Measurements from ENCODE around the gene CEBPE. TPM values are rescaled to one million over a fixed set of nuclear protein-coding genes. Genes with fewer than 3 reads are reported as not detected.

CEBPE gene
- total RNA-seq, 1 donor from 2014 or later = 0.20 TPM

DNA sequence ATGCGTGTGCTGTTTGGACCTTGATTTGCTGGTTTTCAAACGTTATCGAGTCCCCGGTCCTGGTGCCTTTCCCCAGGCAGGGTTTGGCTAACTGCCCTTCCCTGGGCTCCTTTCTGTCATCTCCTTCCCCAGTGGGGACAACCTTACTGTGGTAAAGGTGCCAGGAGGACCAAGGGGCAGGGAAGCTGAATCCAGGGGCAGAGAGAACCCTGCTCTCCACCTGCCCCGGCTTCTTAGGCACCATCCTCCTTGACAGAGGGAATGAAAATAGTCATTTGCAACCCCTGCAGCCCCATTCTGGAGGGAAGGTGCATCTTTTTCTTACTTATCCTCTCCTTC, 5.0 kb downstream of the CEBPE start:
- Mint-ChIP-seq H3K4me1 (peaks cover 3% of the 10 kb centered on the region), H3K27ac (no peak overlapping the region), H3K36me3 (ENCODE audit: low read depth) (no peaks in the 10 kb centered on the region), H3K4me3 (no peak overlapping the region), H3K9me3 (no peaks in the 10 kb centered on the region), H3K27me3 (peaks cover 8% of the 10 kb centered on the region)
- CTCF ChIA-PET = interaction anchor here (0.7 kb wide), 1 partner anchor 222 kb away, joined by 3 read pairs; no protein-coding TSS in a partner anchor
- DNase-seq (no peak), ATAC-seq (ENCODE audit: low read depth) (no peak)
- POLR2A ChIA-PET = no interaction called here
- intact Hi-C loops (cut with micrococcal nuclease) = no loop called here
- TF ChIP-seq, protein P1, sequence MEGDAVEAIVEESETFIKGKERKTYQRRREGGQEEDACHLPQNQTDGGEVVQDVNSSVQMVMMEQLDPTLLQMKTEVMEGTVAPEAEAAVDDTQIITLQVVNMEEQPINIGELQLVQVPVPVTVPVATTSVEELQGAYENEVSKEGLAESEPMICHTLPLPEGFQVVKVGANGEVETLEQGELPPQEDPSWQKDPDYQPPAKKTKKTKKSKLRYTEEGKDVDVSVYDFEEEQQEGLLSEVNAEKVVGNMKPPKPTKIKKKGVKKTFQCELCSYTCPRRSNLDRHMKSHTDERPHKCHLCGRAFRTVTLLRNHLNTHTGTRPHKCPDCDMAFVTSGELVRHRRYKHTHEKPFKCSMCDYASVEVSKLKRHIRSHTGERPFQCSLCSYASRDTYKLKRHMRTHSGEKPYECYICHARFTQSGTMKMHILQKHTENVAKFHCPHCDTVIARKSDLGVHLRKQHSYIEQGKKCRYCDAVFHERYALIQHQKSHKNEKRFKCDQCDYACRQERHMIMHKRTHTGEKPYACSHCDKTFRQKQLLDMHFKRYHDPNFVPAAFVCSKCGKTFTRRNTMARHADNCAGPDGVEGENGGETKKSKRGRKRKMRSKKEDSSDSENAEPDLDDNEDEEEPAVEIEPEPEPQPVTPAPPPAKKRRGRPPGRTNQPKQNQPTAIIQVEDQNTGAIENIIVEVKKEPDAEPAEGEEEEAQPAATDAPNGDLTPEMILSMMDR (IDR thresholded peaks at IDR 0.05) = no peak

DNA sequence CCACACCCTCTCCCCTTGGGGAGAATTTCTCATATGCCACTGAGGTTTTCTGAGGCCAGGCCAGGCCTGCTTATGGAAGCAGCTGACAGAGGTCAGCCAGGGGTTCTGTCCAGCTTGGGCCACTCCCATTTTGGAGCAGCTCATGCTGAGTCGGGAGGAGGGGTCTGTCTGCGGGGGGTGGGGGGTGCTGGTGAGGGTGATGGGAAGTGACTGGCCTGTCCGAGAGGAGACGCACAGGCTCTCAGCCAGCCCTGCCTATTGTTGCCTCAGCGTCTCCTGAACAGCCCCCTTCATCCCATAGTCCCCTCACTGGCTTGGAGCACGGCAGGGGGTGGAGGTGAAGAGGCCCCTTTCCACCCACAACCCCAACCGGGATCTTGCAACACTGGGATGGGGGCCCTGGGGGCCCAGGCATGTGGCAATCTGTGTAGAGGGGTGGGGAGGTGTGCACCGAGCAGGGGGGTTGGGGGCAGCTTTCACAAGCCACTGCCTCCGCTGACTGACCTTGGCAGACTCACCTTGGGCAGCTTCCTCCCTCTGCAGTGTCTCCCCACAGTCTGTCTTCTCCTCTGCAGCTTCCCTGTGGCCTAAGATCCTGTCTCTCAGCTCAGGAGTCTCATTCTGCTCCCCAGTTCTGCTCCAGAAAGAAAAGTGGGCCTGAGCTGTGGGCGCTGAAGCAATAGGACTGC, 5.5 kb downstream of the CEBPE start:
- Mint-ChIP-seq H3K27ac (no peak overlapping the region), H3K36me3 (ENCODE audit: low read depth) (no peaks in the 10 kb centered on the region), H3K4me3 (no peak overlapping the region), H3K27me3 (peaks cover 8% of the 10 kb centered on the region), H3K4me1 (no peaks in the 10 kb centered on the region), H3K9me3 (no peaks in the 10 kb centered on the region)
- ChIA-PET POLR2A (no interaction called here), CTCF (interaction anchor here (0.7 to 1.2 kb wide), 2 partner anchors 7 to 222 kb away, joined by 3 to 6 read pairs; no protein-coding TSS in a partner anchor)
- no peak for DNase-seq
- TF ChIP-seq, protein P1 (IDR thresholded peaks at IDR 0.05) = no peak
- intact Hi-C loops (cut with micrococcal nuclease) = no loop called here
- ATAC-seq (ENCODE audit: low read depth) = no peak

DNA sequence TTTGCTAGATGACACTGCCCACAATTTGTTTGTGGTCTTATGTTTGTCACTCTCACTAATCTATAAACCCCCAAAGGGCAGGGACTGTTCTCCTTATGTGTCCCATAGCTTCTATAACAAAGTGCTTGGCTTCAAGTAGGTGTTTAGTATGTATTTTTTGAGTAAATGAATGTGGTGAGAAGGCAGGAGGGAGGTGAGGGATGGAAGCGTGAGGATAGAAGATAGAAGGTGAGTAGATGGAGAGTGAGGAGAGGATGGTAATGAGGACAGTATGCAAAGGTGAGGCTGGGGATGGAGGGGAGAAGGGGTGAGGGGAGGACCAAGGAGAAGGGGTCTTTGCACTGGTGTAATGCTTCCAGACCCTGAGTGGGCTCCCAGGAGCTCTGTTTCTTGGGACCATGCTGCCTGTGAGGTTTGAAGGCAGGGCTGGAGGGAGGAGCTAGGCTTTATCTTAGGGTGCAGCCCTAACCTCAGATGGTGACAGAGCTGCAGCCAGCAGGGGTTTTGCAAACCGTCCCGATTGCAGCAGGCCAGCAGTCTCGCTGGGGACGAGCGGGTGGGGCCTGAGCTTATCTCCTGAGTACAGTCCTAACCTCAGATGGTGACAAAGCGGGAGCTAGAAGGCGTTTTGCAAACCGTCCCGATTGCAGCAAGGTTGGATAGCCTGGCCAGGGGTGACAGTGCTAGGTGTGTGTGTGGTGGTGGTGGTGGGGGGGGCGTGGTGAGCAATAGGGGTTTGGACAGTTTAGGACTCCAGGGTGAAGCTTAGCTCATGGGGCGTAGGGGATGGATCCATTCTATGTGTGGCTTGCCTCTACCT, 6.5 kb downstream of the CEBPE start:
- Mint-ChIP-seq H3K27me3 (peaks cover 8% of the 10 kb centered on the region), H3K27ac (no peak overlapping the region), H3K4me3 (no peak overlapping the region), H3K36me3 (ENCODE audit: low read depth) (no peaks in the 10 kb centered on the region), H3K9me3 (no peaks in the 10 kb centered on the region), H3K4me1 (no peaks in the 10 kb centered on the region)
- intact Hi-C loops (cut with micrococcal nuclease) = no loop called here
- POLR2A ChIA-PET = no interaction called here
- CTCF ChIA-PET = interaction anchor here (1.2 kb wide), 1 partner anchor 8 kb away, joined by 6 read pairs; no protein-coding TSS in a partner anchor
- TF ChIP-seq, protein P1 (IDR thresholded peaks at IDR 0.05) = no peak
- ATAC-seq (ENCODE audit: low read depth) = no peak
- DNase-seq = no peak

DNA sequence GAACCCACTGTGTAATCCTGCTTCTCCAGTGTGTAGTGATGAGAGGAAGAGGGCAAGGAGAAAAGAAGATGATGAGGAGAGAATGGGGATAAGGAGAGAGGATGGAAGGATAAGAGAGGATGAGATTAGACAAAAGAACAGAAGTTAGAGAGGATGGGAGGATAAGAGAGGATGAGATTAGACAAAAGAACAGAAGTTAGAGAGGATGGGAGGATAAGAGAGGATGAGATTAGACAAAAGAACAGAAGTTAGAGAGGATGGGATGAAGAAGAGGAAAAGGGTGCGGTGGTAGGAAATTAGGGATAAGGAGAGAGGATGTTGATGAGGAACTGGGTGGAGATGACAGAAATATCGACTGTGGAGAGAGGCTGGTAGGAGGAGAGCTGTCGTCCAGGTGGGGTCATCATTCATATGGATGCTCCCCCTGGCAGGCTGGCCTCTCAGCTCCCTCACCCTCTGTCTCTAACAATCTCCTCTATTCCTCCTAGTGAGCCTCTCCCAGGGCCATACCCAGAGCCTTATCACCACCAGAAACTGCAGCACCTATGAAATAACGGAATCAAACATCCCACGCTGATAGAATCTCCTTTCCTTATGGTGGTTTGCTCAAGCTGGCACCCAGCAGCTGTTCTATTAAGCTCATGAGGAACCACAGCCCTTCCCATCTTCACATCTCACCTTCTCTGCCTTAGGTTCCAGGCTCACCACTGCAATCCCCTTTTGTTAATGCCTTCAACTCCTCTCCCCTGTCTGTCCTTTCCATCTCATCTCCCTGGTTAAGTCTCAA, 8.3 kb downstream of the CEBPE start:
- ChIA-PET CTCF (interaction anchor here (1.7 kb wide), 1 partner anchor 42 kb away, joined by 4 read pairs; no protein-coding TSS in a partner anchor), POLR2A (no interaction called here)
- Mint-ChIP-seq H3K27me3 (peaks cover 8% of the 10 kb centered on the region), H3K36me3 (ENCODE audit: low read depth) (no peaks in the 10 kb centered on the region), H3K27ac (no peak overlapping the region), H3K4me1 (peaks cover 7% of the 10 kb centered on the region), H3K4me3 (no peak overlapping the region), H3K9me3 (no peaks in the 10 kb centered on the region)
- intact Hi-C loops (cut with micrococcal nuclease) = no loop called here
- ATAC-seq (ENCODE audit: low read depth) = no peak
- TF ChIP-seq, protein P1 (IDR thresholded peaks at IDR 0.05) = no peak
- DNase-seq = no peak

All from activated B cell treated with CpG ODN at 0.5 μM for 24 hours (primary cell).